HTERT RPE-1 (cell line): ENCODE results near the gene CYB561A3.

Experiments used
- in situ Hi-C: fragments of 300-500 bp; cut with MboI; formaldehyde crosslinking; loops from 4 replicates; pipeline ENCODE4 v1.14.3; 2020; ENCODE audit warnings: low sequenced_read_pairs

Gene CYB561A3

GRCh38 chr11:61345954-61346843 is 15.5 kb downstream of the CYB561A3 start:
- in situ Hi-C loops, result no loop called here

DNA sequence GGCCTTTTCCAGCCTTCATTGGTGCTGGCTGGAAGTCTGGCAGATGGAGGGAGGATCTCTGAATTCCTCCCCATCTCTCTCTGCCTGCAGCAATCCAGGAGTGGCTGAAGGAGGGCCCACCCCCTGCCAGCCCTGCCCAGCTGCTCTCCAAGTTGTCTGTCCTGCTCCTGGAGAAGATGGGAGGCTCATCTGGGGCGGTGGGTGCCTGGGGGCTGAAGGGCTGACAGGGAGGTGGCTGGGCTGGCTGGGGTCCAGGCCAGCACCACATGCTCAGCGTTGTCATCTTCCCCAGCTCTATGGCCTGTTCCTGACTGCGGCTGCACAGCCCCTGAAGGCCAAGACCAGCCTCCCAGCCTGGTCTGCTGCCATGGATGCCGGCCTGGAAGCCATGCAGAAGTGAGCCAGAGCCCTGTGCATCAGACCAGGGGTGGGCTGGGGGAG is 16.5 kb downstream of the CYB561A3 start:
- in situ Hi-C loops, result no loop called here

GRCh38 chr11:61343792-61344745 is 17.6 kb downstream of the CYB561A3 start:
- in situ Hi-C loops, result no loop called here

- in situ Hi-C loops, result no loop called here
Observed at GRCh38 chr11:61342207-61342803, 19.4 kb downstream of the CYB561A3 start.

DNA sequence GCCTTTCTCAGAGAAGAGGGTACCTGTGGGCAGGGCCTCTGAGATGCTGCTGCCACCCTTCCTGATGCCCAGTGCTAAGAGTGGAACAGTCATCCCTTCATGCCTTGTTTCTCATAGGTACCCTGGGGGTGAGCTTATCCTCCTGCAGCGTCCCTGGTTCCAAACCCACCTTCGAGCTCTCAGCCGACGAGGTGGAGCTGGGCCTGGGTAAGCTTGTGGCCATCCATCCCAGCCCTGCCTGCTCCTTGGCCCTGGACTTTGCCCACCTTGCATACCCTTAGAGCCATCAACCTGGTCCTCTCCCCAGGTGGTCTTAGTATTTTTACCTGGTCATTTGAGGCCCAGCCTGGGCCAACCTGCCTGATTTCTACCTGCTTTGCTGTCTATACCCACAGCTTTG is 20.0 kb downstream of the CYB561A3 start:
- in situ Hi-C loops, result no loop called here

GRCh38 chr11:61340979-61341378 is 20.7 kb downstream of the CYB561A3 start:
- in situ Hi-C loops, result no loop called here

DNA sequence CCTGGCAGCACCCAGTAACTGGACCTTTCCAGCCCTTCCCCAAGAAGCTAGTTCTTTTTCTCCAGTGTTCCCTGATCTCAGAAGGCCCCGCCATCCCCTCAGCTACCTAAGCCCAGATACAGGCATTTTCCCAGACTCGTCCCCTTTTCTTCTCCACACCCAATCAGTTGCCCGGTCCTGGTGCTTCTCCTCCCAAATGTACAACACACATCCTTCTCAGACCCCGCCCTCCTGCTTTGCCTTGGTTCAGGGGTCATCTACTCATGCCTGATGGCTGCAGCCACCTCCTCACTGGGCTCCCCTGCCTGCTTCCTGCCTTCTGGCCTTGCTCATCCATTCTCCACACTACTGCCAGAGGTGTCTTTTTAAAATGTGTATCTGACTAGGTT is 22.2 kb downstream of the CYB561A3 start:
- in situ Hi-C loops, result no loop called here

DNA sequence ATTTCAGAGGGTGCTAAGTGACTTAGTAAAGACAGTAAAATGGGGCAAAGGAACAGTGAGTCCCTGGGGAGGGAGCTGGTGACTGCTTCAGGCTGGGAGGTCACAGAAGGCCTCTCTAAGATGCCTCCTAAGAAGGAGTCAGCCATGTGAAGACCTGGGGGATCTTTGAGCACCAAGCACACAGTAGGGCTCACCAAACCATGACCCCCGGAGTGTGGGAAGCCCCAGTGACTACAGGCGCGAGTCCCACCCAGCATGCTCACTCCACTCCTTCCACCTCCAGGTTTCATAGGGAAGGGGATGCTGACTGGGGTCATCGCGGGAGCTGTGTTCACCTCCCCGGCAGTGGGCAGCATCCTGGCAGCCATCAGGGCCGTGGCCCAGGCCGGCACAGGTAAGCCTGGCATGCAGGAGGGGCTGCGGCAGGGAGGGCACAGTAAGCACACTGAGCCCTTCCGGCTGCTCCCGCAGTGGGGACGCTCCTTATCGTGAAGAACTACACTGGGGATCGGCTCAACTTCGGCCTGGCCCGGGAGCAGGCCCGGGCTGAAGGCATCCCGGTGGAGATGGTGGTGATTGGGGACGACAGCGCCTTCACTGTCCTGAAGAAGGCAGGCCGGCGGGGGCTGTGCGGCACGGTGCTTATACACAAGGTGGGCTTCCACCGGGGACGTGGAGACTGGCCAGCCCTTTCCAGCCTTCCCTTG is 22.7 kb downstream of the CYB561A3 start:
- in situ Hi-C loops, result no loop called here

- in situ Hi-C loops, result no loop called here
Observed at GRCh38 chr11:61337706-61338470, 23.8 kb downstream of the CYB561A3 start.

DNA sequence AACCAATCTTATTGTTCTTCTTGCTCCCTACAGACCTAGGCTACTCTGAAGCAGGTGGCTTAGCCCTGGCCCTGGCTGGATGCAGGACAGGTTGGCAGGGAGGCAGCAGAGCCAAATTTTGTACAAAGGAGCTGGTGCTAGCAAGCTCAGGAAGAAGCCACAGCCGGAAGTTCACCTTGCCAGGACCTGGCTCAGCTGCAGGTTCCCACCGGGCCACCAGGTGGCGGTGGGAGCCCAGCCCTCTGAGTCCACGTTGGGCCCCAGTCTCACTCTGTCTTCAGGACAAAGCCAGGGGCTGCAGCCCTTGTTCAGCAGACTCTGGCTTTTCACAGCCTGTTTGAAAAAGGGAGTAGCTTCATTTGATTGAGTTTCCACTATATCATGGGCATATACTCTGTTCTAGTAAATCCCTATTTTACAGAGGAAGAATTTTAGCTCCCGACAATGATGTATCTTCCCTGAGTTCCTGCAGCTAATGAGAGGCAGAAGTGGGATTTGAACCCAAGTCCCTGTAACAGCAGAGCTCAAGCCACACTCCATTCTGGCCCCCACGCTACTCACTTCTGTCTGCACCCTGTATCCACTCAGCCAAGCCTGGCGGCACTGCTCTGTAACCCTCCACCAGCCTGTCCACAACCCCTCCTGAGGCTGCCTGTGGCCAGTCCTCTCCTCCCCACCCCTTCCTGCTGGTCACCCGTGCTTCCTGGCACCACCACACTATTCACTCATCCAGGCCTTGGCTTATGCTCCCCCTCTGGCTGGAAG is 25.3 kb downstream of the CYB561A3 start:
- in situ Hi-C loops, result no loop called here

GRCh38 chr11:61335355-61335710 is 26.3 kb downstream of the CYB561A3 start:
- in situ Hi-C loops, result no loop called here

DNA sequence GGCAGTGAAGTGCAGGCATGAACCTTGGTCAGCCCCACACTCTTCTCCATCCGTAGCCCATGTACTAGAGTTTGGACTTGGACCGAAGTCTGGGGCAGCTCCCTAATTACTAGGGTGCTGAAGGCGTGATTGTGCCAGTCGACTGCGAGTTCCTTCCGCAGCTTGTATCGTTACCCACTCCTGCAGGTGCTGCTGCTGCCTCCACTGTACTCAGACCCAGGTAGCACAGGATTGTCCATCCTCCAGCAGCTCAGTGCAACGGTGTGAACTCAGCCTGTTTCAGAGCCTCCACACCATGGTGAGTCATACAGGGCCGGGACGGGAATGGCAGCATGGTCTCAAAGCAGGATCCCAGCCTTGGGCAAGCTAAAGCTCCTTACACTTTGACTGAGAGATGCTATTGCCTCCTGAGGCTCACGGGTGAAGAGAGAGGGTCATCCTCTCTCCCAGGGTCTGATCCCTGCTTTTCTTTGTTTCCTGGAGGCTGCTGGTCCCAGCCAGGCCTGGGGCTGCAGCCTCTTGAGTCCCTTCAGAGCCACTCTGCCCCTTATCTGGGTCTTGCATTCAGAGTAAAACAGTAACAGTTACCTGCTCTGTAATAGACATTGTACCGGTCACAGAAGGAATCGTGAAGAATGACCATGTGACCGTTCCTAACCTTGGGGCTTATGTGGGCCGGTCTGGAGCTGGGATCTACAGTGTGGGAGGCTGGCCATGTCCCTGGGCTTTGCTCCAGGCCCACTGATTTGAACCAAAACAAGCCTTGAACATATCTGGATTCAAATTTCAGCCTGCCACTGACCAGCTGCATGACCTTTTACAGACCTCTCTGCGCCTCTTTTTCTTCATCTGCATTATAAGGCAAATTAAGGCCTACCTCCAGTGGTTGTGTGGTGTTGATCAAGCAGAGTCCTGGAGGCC is 27.0 kb downstream of the CYB561A3 start:
- in situ Hi-C loops, result no loop called here

DNA sequence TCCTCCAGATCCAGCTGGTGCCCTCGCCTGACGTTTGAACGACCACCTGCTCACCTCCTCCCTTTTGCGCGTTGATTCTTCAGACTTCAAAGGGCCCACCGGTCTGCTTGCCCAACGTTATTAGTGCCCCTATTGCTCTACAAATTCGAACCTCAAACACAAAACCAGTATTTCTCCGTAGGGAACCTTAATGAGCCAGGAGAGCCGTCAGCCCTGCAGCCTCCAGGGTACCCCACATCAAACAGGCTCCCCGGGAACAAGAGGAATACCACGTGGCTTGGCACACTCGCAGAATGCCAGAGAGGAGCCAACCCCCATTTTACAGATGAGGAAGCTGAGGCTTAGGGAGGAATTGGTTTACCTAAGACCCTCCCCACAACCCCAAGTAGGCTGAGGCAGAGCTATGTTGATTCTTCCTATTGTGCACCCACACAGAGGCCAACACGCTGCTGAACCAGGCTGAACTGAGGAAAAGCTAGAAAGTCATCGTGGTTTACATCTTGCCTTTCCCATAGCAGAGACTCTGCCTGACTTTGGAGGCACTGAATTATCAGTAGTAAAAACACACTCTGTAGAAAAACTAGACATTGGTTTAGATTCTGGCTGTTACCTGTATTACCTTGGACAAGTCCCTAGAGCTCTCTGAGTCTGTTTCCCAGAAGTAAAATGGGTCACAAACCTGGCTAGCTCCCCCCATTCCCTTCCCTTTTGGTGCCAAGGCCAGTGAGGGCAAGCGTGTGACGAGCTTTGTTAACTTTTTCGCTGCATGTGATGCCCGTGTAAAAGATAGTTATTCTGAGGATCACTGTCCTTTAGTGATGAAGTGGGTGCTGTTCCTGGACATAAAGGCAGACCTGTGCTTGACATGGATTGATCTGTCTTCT is 27.9 kb downstream of the CYB561A3 start:
- in situ Hi-C loops, result no loop called here

DNA sequence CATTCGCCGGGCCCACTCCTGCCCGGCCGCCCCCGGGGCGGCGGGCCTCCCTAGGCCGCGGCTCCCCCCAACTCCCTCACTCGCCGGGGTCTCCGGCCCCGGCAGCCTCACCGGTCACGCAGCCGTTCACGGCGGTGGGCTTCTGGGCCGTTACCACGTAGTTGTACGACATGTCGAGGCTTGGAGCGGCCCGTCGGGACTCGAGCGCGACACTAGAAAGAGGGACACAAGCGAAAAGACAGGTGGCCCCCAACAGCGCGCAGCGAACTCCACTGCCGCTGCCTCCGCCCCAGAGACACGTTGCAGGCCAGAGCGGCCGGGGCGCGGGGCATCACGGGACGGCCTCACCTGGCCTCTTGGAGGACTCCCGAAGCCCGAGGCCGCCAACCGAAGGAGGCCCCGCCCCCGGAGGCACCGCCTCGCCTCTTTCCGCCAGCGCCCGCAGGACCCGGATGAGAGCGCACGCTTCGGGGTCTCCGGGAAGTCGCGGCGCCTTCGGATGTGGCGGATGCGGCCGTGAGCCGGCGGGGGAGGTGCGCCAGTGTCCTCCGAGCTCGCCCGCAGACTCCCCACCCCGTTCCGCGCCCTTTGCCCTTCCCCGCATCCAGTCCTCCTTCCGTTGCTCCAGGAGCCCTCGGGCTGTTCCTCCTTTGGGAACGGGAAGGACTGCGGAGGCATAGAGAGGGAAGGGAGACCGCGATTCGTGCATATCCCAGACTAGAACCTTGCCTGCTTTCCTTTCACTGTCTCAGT is 28.7 kb downstream of the CYB561A3 start, which contains the start of the genes DDB1 and TKFC:
Gene DDB1, minus strand, starts transcription at position 309 of the 753 bp plus-strand sequence. Its CDS starts 137 bp downstream, at position 172.
Gene TKFC, plus strand, starts transcription at position 432 of the 753 bp plus-strand sequence. CDS start 1,501 bp downstream, outside the sequence.
- in situ Hi-C loops, result no loop called here

- in situ Hi-C loops, result no loop called here
Observed at GRCh38 chr11:61332281-61332796, 29.3 kb downstream of the CYB561A3 start.

DNA sequence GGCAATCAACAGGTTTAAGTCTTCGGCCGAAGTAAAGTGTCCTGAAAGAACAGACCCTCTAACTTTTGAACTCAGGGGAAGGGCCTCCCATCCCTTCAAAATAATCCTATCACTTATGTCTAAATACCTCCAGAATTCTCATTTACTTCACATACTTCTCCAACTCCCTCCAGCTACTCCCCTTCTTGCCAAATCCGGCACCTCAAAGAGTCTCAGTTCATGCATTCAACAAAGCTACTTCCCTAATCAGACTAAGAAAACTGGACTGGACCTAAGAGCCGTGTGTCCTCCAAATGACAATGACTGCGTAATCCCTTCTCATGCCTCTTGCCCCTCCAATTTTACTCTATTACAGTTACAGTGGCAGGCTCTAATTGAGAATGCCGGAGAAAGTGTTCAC is 30.0 kb downstream of the CYB561A3 start:
- in situ Hi-C loops, result no loop called here
